ENCODE measurements around the gene DMRTA2.

DNA sequence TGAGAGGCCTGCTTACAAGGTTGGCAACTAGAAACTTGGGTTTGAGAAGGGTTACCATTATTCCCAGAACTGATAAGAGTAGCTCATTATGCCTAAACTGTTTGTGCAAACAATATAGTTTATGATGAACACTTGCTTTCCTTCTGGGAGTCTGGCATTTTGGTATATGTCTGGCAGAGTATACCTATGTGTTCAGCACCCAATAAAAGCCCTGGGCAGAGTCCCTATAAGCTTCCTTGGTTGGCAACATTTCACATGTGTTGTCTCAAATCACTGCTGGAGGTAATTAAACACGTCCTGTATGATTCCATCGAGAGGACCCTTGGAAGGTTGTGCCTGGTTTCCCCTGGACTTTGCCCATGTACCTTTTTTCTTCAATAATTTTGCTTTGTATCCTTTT is 39.7 kb upstream of the DMRTA2 start:
- TF ChIP-seq, protein P1, sequence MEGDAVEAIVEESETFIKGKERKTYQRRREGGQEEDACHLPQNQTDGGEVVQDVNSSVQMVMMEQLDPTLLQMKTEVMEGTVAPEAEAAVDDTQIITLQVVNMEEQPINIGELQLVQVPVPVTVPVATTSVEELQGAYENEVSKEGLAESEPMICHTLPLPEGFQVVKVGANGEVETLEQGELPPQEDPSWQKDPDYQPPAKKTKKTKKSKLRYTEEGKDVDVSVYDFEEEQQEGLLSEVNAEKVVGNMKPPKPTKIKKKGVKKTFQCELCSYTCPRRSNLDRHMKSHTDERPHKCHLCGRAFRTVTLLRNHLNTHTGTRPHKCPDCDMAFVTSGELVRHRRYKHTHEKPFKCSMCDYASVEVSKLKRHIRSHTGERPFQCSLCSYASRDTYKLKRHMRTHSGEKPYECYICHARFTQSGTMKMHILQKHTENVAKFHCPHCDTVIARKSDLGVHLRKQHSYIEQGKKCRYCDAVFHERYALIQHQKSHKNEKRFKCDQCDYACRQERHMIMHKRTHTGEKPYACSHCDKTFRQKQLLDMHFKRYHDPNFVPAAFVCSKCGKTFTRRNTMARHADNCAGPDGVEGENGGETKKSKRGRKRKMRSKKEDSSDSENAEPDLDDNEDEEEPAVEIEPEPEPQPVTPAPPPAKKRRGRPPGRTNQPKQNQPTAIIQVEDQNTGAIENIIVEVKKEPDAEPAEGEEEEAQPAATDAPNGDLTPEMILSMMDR (IDR thresholded peaks at IDR 0.05; ENCODE audit: insufficient read depth, low read length) = no peak
- no peak for TF ChIP-seq GABPA (IDR thresholded peaks at IDR 0.05; ENCODE audit: low read depth)
